HG02938 (cell line): ENCODE results near the gene IER5L.
"Not testable (repeated sequence)": the region's sequence is repeated elsewhere in the genome, so short reads cannot be mapped to it uniquely, and the experiment has no call there.

ENCODE experiments used
- ATAC-seq: cut with Tn5 transposase; IDR thresholded peaks from one replicate; pipeline ENCODE4 v1.9.1; 2021; ENCODE audit warnings: mild to moderate bottlenecking, moderate library complexity; ENCODE audit not compliant: unreplicated experiment

IER5L gene

DNA sequence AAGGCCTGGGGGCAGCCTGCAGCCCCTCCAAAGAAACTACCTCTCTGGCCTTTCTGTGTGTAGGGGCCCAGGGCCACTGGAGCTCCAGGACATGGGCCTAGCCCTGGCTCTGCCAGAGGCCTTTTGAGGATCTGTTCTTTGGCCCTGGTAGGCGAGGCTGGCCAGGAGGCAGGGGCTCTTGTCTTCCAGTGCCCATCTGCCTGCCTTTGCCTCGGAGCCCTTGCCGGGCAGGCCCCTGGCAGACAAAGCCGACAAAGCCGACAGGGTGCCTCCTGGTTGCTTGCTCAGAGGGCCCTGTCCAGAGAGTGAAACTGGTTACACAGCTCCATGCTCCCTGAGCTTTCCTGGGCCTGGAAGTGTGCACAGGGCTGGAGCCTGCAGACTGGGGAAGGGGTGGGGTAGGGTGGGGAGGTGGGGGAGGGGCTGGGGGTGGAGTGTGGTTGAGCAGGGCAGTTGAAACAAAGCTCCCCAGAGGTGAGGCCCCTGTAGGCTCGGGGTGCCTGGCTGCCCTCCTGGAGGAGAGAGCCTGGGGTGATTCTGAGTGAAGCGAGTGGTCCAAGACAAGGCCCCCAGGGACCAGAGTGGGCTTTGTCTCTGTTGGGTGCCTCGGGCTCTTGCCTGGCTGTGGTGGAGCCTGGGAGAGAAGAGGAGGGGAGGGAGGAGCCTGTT lies 37.5 kb downstream of the IER5L start:
- peak; percentile 4 for ATAC-seq

DNA sequence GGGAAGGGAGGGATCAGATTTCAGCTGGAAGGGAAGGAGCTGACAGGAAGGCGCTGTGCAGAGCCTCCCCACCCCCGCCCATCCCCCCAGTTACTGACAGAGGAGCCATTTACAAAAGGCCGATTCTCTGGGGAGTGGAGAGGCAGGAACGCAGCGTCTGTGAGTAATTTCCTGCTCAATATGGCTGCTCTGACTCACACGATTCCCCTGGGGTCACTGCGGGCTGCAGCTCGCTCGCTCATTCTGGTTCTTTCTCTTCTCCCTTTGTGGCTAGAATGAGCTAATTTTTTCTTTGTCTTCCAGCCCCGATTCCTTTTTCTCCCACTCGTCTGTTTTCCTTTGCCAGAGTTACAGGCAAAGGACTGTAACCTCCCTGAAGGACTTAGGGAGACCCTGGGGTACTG lies 38.1 kb downstream of the IER5L start:
- peak; percentile 64 for ATAC-seq

DNA sequence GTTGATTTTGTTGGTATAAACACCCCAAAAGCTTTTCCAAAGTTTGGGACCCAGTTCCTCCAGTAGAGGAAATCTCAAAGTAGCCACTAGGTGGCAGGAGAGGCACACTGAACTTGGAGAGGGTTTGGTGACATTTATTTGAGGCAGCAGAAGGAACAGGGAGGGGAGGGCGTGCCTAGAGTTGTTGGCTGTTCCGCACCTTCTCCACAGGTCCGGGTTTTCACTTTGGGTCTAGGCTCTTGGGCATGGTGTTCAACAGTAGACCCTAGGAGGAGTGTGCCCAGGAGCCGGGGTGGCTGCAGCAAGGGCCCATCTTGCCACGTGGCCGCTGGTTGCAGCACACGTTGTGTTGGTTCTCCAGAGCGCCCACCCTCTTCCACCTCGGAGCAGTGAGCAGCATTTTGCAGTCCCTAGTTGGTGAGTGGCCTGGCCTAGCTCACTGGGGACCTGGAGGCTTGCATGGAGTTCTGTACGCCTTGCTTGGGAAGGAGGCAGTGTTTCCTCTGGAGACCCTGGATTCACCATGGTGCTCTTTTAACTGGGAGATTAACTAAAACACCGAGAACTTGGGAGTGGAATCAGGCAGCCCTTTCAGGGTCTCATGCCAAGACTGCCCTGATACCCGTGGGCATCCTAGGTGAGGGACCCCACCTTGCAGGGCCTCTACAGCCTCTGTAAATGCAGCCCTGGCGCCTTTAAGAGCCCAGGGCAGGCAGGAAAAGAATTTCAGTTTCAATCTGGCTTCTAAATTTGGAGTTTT lies 38.6 kb downstream of the IER5L start:
- no peak for ATAC-seq

DNA sequence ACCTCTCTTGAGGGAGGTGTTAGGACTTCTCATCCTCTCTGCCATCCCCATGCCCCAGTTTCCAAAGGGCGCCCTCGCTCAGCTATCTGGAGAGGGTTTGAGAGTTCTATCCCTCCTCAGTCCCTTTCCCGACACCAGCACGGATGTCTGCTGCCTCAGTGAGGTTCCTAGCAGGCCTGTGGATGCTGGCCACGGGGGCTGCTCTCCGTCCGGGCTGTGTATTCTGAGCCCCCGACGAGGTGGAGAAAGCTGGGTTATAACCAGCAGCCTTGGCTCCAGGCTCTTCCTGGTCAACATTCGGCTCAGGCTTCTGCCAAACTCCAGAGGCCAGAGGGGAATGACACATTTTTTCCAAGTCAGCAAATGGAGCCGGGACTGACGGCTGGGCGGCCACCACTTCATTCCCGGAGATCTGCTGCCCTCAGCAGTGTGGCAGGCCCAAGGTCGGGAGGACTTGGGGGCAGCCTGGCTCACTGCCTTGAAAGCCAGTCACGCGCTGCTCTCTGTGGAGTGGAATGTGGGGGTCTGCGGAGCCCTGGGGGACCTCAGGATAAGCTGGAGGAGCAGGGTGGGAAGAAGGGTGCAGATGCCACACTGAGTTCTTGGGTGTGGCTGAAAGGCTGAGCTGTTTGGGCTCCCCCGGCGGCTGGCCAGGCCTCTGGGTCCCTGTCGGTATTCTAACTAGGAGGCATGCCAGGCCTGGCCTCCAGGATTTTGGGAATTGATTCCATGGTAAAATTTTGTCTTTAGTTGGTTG lies 39.4 kb downstream of the IER5L start:
- ATAC-seq: no peak

DNA sequence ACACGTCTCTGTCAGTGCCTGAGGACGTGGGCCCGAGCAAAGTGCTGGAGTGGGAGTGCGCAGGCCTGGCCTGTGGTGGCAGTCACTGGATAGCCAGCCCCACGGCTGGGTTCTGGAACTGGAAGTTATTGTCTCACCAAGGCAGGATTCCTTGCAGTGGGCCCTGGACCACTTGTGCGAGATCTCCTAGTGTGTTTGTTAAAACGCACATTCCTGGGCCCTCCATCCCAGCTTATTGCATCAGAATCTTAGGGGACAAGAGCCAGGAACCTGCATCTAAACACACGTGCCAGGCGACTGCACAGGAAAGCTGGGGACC lies 40.0 kb downstream of the IER5L start:
- no peak for ATAC-seq

DNA sequence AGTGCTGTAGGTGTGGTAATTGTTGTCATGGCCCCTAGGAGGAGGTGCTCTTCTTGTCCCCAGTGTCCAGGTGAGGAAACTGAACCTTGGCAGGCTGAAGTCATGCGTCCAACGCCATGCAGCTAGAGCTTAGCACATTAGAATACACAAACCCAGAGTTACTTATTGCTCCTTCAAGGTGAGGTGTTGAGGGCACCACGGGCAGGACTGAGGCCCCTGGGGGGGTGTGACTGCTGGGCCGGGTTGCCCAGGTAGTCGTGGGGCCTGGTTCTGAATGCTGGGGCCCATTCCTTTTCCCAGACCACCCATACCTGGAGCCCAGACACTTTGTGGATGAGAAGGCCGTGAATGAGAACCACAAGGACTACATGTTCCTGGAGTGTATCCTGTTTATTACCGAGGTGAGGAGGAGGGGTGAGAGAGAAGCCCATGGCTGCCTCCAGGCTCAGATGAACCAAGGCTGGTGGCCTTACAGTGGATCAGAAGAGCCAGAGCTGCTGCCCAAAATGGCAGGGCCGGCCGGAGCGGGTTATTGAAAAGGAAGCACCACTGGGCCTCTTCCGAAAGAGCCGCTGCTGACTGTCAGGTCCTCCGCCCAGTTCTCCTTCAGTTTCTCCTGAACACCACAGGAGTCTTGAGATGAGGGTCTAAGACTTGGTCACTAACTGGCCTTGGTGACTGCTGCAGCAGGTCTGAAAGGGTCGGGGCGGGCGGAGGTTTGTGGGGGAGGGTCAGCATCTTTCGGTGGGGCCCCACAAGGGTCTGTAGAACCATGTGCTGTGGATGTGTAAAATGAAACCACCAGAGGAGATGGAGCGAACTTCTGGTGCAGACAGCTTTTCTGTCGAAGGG lies 40.5 kb downstream of the IER5L start:
- ATAC-seq: no peak

DNA sequence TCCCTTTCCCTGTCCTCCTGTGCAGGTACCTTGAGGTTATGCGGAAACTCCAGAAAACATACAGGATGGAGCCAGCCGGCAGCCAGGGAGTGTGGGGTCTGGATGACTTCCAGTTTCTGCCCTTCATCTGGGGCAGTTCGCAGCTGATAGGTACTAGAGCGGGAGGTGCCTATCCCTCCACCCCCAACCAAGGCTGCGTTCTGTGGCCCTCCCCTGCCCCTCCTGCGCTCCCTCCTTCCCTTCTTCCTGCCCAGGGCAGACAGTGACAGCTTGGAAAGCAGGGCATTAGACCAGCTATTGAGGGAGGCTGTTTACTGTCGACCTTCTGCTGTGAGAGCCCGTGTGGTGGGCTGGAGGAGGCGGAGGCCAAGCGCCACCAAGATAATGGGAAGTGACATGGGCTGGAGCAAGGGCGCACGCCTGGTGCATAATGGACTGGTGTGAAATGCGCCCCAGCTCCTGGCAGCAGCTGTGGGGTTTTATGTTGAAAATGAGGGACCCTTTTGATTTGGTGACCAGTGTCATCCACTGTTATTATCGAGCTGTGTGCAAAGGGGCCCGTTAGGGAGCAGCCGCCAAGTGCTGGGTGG lies 41.5 kb downstream of the IER5L start:
- ATAC-seq: no peak

DNA sequence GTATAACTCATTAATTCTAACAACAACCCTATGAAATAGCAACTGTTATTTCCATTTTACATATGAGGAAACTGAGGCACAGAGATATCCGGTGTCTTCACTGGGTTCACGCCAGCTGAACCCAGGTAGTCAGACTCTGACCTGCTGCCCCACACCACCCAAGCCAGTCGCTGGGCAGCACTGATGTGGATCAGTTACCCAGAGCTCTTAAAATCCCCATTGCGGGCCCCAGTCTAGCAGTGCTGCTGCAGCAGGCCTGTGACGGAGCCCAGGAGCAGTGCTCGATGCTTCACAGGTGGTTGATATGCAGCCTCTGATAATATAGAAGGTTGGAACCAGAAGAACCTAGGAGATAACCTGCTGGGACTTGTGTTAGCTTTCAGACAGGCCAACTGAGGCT lies 42.6 kb downstream of the IER5L start:
- ATAC-seq: no peak

DNA sequence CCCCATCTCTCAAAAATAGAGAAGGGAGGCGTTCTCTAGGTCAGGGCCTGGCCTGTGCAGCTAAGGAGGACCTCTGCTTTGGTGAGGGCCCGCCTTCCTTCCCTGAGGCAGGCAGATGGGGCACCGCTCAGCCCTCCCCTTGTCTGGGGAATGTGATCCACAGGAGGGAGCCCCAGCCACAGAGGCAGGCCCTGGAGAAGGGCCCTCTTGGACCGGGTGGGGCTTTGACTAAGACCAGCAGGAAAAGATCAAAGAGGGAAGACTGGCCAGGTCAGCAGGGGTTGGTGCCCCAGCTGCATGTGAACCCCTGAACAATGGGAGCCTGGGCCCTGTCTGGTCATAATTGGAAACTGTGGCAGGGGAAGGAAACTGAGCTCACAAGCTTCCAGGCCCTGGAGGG lies 45.0 kb downstream of the IER5L start:
- ATAC-seq: no peak

DNA sequence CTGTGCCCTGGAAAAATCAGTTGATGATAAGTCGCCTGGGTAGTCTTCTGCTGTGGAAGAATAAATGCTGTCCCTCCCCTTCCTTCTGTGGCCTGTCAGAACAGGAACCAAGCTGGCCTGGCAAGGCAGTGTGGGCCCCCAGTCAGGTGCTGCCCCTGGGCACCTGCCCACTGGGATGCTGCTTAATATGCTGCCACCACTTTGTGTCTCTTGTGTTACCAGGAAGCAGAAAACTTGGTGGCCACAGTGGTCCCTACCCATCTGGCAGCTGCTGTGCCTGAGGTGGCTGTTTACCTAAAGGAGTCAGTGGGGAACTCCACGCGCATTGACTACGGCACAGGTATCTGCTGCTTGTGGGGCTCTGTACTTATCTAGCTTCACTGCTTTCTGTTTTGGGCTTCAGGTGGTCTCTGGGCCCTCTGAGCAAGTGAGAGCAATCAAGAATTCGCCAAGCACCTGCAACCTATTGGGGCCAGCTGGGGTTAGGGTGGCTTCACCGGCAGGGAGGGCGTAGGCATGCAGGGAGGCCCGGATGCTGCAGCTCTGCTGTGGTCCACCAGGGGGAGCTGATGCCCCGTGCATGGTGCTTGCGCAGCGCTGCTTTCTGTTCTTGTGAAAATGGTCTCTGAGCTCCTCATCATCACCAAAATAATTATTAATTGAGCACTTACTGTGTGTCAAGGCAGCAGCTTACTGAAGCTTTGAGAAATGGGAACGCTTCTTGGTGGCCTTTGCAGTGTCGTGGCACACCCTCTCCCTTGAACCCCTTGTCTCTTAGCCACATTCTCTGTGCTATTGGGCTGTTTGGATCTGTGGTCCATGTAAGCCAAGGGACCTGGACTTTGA lies 46.5 kb downstream of the IER5L start:
- ATAC-seq: no peak

DNA sequence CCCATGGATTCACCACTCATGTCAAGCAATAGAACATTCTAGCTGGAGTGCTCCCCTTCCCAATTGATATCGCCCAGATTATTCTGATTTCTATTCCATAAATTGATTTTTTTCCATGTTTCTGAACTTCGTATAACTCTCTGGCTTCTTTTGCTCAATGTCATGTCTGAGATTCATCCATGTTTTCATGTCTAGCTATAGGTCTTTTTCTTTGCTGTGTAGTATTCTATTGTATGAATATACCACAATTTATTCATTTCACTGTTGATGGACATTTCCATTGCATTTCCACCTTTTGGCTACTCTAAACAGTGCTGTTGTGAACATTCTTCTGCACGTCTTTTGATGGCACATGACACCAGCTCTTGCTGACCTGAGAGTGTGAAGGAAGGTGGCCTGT lies 47.3 kb downstream of the IER5L start:
- no peak for ATAC-seq

DNA sequence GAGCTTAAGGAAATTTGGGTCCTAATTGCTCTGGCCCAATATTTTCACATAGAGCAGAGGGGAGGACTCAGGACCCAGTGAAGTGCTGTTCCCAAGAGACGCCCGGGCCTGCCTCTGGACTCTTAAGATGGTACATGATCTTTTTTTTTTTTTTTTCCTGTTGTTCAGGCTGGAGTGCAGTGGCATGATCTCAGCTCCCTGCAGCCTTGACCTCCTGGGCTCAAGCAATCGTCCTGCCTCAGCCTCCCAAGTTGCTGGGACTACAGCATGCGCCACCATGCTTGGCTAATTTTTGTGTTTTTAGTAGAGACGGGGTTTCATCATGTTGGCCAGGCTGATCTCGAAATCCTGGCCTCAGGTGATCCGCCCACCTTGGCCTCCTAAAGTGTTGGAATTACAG lies 47.8 kb downstream of the IER5L start:
- not testable (repeated sequence) for ATAC-seq

DNA sequence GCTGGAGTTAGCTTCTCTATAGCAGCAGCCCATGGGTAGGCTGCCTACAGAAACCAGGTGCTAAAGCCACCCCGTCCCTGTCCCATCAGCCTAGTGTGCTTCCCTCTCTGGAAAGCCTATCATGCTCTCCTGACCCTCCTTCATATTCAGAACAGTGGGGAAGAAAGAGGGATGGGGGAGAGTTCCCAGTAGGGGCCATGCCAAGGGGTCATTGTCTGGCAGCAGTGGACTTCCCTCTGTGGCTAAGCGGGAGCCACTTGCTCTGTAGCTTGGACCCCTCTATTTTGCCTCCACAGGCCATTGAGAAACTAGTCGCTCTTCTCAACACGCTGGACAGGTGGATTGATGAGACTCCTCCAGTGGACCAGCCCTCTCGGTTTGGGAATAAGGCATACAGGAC lies 49.4 kb downstream of the IER5L start:
- no peak for ATAC-seq

DNA sequence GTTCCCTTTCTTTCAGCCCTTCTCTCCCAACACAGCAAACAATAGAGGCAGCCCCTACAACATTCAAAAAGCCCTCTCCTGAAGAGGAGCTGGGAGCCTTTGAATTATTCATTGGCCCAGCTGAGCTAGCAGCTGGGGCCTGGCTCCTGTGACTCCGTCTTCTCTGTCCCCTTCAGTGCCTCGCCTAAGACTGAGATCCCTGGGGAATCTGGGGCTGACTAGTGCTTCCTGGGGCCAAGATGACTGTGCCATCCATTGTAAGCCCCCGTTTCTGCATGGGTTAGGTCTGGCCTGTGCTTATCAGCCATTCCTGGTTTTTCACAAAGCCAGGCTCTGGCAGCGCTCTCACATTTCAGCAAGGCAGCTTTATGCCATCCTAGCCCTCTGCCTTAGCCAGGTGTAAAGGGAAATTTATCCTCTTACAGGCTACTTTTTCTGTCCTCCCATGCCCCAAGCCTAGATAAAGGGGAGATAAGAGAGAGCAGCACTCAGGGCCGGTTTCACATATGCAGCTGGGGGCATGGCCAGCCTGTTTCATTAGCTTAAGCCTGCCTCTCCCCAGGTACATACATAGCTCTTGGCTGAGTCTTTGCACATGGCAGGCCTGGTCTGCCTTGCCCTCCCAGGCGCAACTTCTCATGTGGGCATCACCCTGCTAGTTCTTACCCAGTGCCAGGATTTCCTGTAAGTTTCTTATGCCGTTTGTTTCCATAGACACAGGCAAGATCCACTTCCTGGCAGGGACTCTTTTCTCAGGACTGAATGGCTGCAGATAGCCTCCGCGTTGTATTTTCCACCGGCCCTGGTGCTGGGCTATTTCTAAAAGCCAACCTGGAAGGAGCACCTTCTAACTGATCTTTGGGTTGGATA lies 51.1 kb downstream of the IER5L start:
- ATAC-seq: no peak
